HepG2 (cell line): ENCODE data around the gene LILRB4. TPM values are rescaled to one million over a fixed set of nuclear protein-coding genes. Genes with fewer than 3 reads are reported as not detected.

Experiments
- ATAC-seq: fragments of 200-7000 bp; cut with Tn5 transposase; 3 replicates; pipeline ENCODE4 v1.9.1; 2020; ENCODE audit warnings: mild to moderate bottlenecking, moderate library complexity
- BruUV-seq: library from RNA; stranded (reverse); fragments of 400-500 nt; replicated peaks from 2 replicates; lab custom pipeline; 2021; lab: Mats Ljungman, UMichigan
- CTCF ChIA-PET: fragments of 300-600 bp; formaldehyde crosslinking; extraction: SDS; loops from one replicate; lab custom pipeline; 2021; ENCODE audit warnings: low total read pairs, inconsistent platforms, low intra/inter-chr PET ratio; lab: Yijun Ruan, JAX
- POLR2A ChIA-PET: fragments of 350-600 bp; sonication (Branson Sonifier 250); formaldehyde crosslinking; loops from one replicate; lab custom pipeline; 2020; ENCODE audit warnings: antibody characterized with exemption, inconsistent platforms; lab: Yijun Ruan, JAX
- DNase-seq: peaks from one replicate; pipeline ENCODE4 v3.0.0-alpha.2; 2015; ENCODE audit warnings: low spot score
- FAIRE-seq: peaks from 3 replicates; lab custom pipeline; 2011; peaks lifted over from hg19 to GRCh38; lab: Jason Lieb, UNC
- H2AFZ ChIP-seq: one replicate; pipeline ENCODE4 v1.6.1; 2011; ENCODE audit warnings: low read length, inconsistent platforms
- H3K27ac ChIP-seq: fragments of 300-600 bp; 3 replicates; pipeline ENCODE4 v1.8.0; 2011; ENCODE audit warnings: mixed run types, mild to moderate bottlenecking, mixed read lengths, low read length, inconsistent platforms; ENCODE audit not compliant: insufficient read depth; ENCODE audit errors: extremely low read length
- H3K27me3 ChIP-seq, 2 experiments: fragments of 200-600 bp in 1 of 2; 2 replicates in 1 of 2; 3 replicates in 1 of 2; pipeline versions ENCODE4 v1.6.0 to v1.8.0; 2011; ENCODE audit warnings: low read length in 2 of 2, mild to moderate bottlenecking in 2 of 2, moderate library complexity in 2 of 2, inconsistent platforms in 1 of 2; ENCODE audit not compliant: insufficient read depth in 2 of 2, control insufficient read depth in 1 of 2
- H3K36me3 ChIP-seq, 2 experiments: fragments of 200-600 bp in 1 of 2; replicated peaks in 1 of 2; 2 replicates in 1 of 2; 3 replicates in 1 of 2; pipeline versions ENCODE4 v1.5.1 to v1.8.0; 2011; ENCODE audit warnings: low read length in 2 of 2, inconsistent platforms in 1 of 2; ENCODE audit not compliant: insufficient read depth in 2 of 2, control insufficient read depth in 1 of 2
- H3K4me1 ChIP-seq: 2 replicates; pipeline ENCODE4 v1.5.1; 2012; ENCODE audit warnings: low read length, inconsistent platforms; ENCODE audit not compliant: insufficient read depth
- H3K4me2 ChIP-seq: 2 replicates; pipeline ENCODE4 v1.6.0; 2011; ENCODE audit warnings: low read depth, low read length, inconsistent platforms
- H3K4me3 ChIP-seq, 3 experiments: fragments of 200-600 bp in 1 of 3; sonication (generic), shearing (Covaris generic) in 1 of 3; replicated peaks in 1 of 3; 2 replicates each; pipeline ENCODE4 v1.5.1; 2011 to 2016; ENCODE audit warnings: low read length in 3 of 3, inconsistent platforms in 2 of 3, low read depth in 2 of 3, mild to moderate bottlenecking in 2 of 3, control low read depth in 1 of 3, mixed read lengths in 1 of 3; ENCODE audit not compliant: insufficient read depth in 1 of 3
- H3K79me2 ChIP-seq: one replicate; pipeline ENCODE4 v1.6.1; 2011; ENCODE audit warnings: low read length, inconsistent platforms; ENCODE audit not compliant: insufficient read depth
- H3K9ac ChIP-seq: 2 replicates; pipeline ENCODE4 v1.6.0; 2011; ENCODE audit warnings: mild to moderate bottlenecking, low read depth, low read length, inconsistent platforms; ENCODE audit not compliant: insufficient read depth
- H3K9me3 ChIP-seq: 2 replicates; pipeline ENCODE4 v1.5.1; 2012; ENCODE audit warnings: mild to moderate bottlenecking, low read length
- H4K20me1 ChIP-seq: 2 replicates; pipeline ENCODE4 v1.6.0; 2011; ENCODE audit warnings: inconsistent platforms, mild to moderate bottlenecking, low read length, moderate library complexity; ENCODE audit not compliant: insufficient read depth
- SRY ChIP-seq: sonication (generic); formaldehyde crosslinking; IDR thresholded peaks from 2 replicates; pipeline ENCODE4 v1.8.0; 2022; ENCODE audit warnings: mild to moderate bottlenecking, missing genetic modification reagents
- WGBS: methylation state at CpG from one replicate; pipeline ENCODE4 v1.1.6; 2017; ENCODE audit warnings: low lambda C conversion rate; 5-methylcytosine and 5-hydroxymethylcytosine counted together
- in situ Hi-C: cut with HindIII; loops from 2 replicates; pipeline ENCODE4 v1.10.0; 2017; ENCODE audit warnings: low pct_unique_long_range_greater_than_20kb; ENCODE audit not compliant: extremely low pct_ligation_motif_present
- intact Hi-C: fragments of 100-400 bp; cut with micrococcal nuclease; formaldehyde crosslinking; loops from one replicate; pipeline ENCODE4 v1.10.0; 2022; ENCODE audit not compliant: unreplicated experiment
- polyA plus RNA-seq, 8 experiments: library from polyadenylated mRNA; depleted of rRNA in 3 of 8; stranded (reverse) in 7 of 8; unstranded in 1 of 8; fragments of >200 nt; fragmentation: Illumina TruSeq in 4 of 8; extraction: Trizol in 4 of 8; gene quantifications; 2 replicates each; pipeline versions ENCODE4 v1.2.1 to v1.2.3, GENCODE V29; 2011 to 2016; ENCODE audit warnings: low read depth in 4 of 8, missing spikeins in 1 of 8, mixed read lengths in 1 of 8; ENCODE audit not compliant: insufficient read depth in 1 of 8
- total RNA-seq, 5 experiments: library from RNA; depleted of rRNA; stranded (reverse); fragments of >200 nt; fragmentation: Illumina TruSeq; extraction: Trizol; gene quantifications; 2 replicates each; pipeline ENCODE4 v1.2.3, GENCODE V29; 2016; ENCODE audit warnings: low read depth in 1 of 5
- TF ChIP-seq, protein P1 (sequence below): sonication (generic); formaldehyde crosslinking; IDR thresholded peaks from 2 replicates; pipeline ENCODE4 v1.5.0; 2020; ENCODE audit warnings: missing genetic modification reagents
- TF ChIP-seq, protein P2 (sequence below): sonication (generic); formaldehyde crosslinking; IDR thresholded peaks from 2 replicates; pipeline ENCODE4 v1.4.0; 2020; ENCODE audit warnings: missing genetic modification reagents, mild to moderate bottlenecking, borderline replicate concordance

The LILRB4 gene
- total and polyA plus RNA-seq, 2 of the 13 experiments (the other 11 are each of a cell fraction or from before 2014, with no cell fraction given) = not detected

DNA sequence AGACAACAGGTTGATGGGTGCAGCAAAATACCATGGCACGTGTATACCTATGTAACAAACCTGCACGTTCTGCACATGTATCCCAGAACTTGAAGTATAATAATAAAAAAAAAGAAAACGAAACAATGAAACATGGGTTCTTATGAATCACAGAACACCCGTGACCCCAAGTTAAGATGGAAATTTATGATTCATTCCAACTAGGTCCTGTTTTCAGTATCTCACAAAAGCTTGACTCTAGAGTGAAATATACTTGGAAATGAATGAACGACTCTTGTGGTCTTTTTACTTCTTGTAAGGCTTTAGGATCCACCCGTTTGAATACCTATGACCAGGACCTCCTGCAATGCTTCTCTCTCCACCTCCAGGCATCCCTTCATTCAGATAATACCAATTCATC lies 3.5 kb upstream of the LILRB4 start:
- no peaks in the 10 kb centered on the region for H3K36me3 ChIP-seq
- BruUV-seq = no TSS peak
- H3K4me2 ChIP-seq = no peak overlapping the region
- H3K9ac ChIP-seq = no peak overlapping the region
- H2AFZ ChIP-seq = no peak overlapping the region
- intact Hi-C loops = no loop called here
- no peaks in the 10 kb centered on the region for H4K20me1 ChIP-seq
- H3K27me3 ChIP-seq = no peaks in the 10 kb centered on the region
- FAIRE-seq = no peak
- CTCF ChIA-PET = no interaction called here
- DNase-seq = no peak
- WGBS = 13% methylated on average over 6 of the region's 6 CpGs
- H3K27ac ChIP-seq = no peak overlapping the region
- POLR2A ChIA-PET = no interaction called here
- no peaks in the 10 kb centered on the region for H3K79me2 ChIP-seq
- H3K4me1 ChIP-seq = no peaks in the 10 kb centered on the region
- H3K4me3 ChIP-seq = no peak overlapping the region
- no peak for TF ChIP-seq SRY
- in situ Hi-C loops = no loop called here
- H3K9me3 ChIP-seq = no peaks in the 10 kb centered on the region
- no peak for ATAC-seq

DNA sequence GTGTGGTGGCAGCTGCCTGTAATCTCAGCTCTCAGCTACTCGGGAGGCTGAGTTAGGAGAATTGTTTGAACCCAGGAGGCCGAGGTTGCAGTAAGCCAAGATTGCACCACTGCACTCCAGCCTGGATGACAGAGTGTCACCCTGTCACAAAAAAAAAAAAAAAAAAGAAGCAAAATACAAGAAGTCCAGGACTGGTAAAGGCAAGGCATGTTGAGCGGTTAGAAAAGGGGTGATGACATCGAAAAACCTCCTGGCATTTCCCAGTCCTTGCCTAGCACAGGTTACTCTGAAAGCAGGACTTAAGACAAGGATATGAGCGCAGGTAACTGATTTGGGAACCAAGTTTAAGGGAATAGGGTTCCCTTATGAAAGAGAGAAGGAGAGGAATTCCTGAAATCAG lies 2.5 kb upstream of the LILRB4 start:
- Histone ChIP-seq H3K36me3 (no peaks in the 10 kb centered on the region), H3K79me2 (no peaks in the 10 kb centered on the region), H3K27ac (no peak overlapping the region), H2AFZ (no peak overlapping the region), H4K20me1 (no peaks in the 10 kb centered on the region), H3K4me3 (no peak overlapping the region), H3K4me2 (no peak overlapping the region), H3K4me1 (no peaks in the 10 kb centered on the region), H3K9ac (no peak overlapping the region), H3K27me3 (no peaks in the 10 kb centered on the region), H3K9me3 (no peaks in the 10 kb centered on the region)
- intact Hi-C loops (no loop called here), in situ Hi-C loops (no loop called here)
- ATAC-seq (no peak), DNase-seq (no peak), FAIRE-seq (no peak)
- BruUV-seq = no TSS peak
- POLR2A ChIA-PET = no interaction called here
- TF ChIP-seq, protein P1, sequence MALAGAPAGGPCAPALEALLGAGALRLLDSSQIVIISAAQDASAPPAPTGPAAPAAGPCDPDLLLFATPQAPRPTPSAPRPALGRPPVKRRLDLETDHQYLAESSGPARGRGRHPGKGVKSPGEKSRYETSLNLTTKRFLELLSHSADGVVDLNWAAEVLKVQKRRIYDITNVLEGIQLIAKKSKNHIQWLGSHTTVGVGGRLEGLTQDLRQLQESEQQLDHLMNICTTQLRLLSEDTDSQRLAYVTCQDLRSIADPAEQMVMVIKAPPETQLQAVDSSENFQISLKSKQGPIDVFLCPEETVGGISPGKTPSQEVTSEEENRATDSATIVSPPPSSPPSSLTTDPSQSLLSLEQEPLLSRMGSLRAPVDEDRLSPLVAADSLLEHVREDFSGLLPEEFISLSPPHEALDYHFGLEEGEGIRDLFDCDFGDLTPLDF (CRISPR knock-in tag) = no peak
- TF ChIP-seq, protein P2, sequence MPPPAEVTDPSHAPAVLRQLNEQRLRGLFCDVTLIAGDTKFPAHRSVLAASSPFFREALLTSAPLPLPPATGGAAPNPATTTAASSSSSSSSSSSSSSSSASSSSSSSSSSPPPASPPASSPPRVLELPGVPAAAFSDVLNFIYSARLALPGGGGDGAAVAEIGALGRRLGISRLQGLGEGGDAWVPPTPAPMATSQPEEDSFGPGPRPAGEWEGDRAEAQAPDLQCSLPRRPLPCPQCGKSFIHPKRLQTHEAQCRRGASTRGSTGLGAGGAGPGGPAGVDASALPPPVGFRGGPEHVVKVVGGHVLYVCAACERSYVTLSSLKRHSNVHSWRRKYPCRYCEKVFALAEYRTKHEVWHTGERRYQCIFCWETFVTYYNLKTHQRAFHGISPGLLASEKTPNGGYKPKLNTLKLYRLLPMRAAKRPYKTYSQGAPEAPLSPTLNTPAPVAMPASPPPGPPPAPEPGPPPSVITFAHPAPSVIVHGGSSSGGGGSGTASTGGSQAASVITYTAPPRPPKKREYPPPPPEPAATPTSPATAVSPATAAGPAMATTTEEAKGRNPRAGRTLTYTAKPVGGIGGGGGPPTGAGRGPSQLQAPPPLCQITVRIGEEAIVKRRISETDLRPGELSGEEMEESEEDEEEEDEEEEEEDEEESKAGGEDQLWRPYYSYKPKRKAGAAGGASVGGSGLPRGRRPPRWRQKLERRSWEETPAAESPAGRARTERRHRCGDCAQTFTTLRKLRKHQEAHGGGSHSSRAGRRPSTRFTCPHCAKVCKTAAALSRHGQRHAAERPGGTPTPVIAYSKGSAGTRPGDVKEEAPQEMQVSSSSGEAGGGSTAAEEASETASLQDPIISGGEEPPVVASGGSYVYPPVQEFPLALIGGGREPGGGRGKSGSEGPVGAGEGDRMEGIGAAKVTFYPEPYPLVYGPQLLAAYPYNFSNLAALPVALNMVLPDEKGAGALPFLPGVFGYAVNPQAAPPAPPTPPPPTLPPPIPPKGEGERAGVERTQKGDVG (CRISPR knock-in tag) = no peak
- WGBS = 29% methylated on average over 5 of the region's 5 CpGs
- CTCF ChIA-PET = no interaction called here
